ENCODE results near the gene NRF1. TPM values are rescaled to one million over a fixed set of nuclear protein-coding genes. Genes with fewer than 3 reads are reported as not detected.

The NRF1 gene
- total and polyA plus RNA-seq, 2 of the 8 experiments (the other 6 are each of a cell fraction or from before 2014, with no cell fraction given), result 18.2 to 21.4 TPM

DNA sequence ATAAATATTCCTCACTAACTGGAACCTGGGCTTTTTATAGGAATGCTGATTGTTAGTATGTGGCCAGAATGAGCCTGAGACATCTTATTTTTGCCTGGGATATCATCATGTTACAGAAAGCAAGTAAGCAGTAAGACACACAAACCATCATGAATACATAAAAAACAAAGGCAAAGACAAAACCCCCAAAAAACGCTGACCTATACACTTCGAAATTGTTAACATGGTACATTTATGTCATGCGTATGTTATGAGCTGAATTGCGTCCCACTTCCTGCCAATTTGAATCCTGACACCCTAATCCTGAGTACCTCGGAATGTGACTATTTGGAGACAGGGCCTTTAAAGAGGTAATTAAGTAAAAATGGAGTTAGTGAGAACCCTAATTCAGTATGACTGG, 12.3 kb upstream of the NRF1 start:
- no peak overlapping the region for H3K14ac ChIP-seq (ENCODE audit: insufficient read length)
- no peaks in the 10 kb centered on the region for H3K27me3 ChIP-seq (replicated peaks in 1 of 4; ENCODE audit: control insufficient read depth in 3 of 4, extremely low read depth in 1 of 4, insufficient read depth in 3 of 4, low read length in 3 of 4)
- no peak overlapping the region for H2BK120ac ChIP-seq (replicated peaks; ENCODE audit: low read depth, low read length)
- no peak overlapping the region for H2BK15ac ChIP-seq (ENCODE audit: low read length)
- no peak overlapping the region for H3K27ac ChIP-seq (ENCODE audit: low read depth, low read length)
- no peaks in the 10 kb centered on the region for H3K79me1 ChIP-seq (ENCODE audit: low read depth, low read length)
- no peak overlapping the region for H2BK5ac ChIP-seq (ENCODE audit: low read depth, low read length)
- no peak overlapping the region for H2BK12ac ChIP-seq (ENCODE audit: low read depth, low read length)
- H3K56ac ChIP-seq (replicated peaks; ENCODE audit: insufficient read length, low read depth, low read length), result no peak overlapping the region
- H3K9me3 ChIP-seq (ENCODE audit: insufficient read depth in 2 of 2, low read depth in 1 of 2, low read length in 1 of 2), result no peaks in the 10 kb centered on the region
- no peaks in the 10 kb centered on the region for H3K79me2 ChIP-seq (ENCODE audit: control insufficient read depth in 1 of 2, insufficient read depth in 2 of 2, low read length in 2 of 2)
- H4K8ac ChIP-seq (ENCODE audit: extremely low read depth, insufficient read depth, low read length), result no peak overlapping the region
- peaks cover 2% of the 10 kb centered on the region; the same call in 1 of the 2 replicates for H3K23me2 ChIP-seq (ENCODE audit: low read depth, low read length)
- no peak overlapping the region for H4K91ac ChIP-seq (replicated peaks; ENCODE audit: insufficient read length, low read length)
- DNase-seq (ENCODE audit: low read depth in 1 of 2, low spot score in 2 of 2), result no peak
- no peak overlapping the region for H2AFZ ChIP-seq (ENCODE audit: low read length)
- H3K4me3 ChIP-seq (ENCODE audit: extremely low read depth in 1 of 4, insufficient read depth in 2 of 4, low read depth in 3 of 4, low read length in 4 of 4), result no peak overlapping the region
- no peak overlapping the region for H3K4me2 ChIP-seq (ENCODE audit: insufficient read depth in 1 of 2, low read depth in 2 of 2, low read length in 2 of 2)
- no peaks in the 10 kb centered on the region; a peak in 1 of 7 replicates for H3K4me1 ChIP-seq (replicated peaks in 1 of 4; ENCODE audit: control insufficient read depth in 3 of 4, insufficient read depth in 4 of 4, low read length in 3 of 4)
- H3K4ac ChIP-seq (replicated peaks; ENCODE audit: insufficient read length, low read depth, low read length), result no peak overlapping the region
- H4K20me1 ChIP-seq (replicated peaks in 1 of 2; ENCODE audit: control insufficient read depth in 1 of 2, insufficient read depth in 2 of 2, low read length in 2 of 2), result no peaks in the 10 kb centered on the region
- ChIA-PET POLR2A (ENCODE audit: partially characterized antibody) (no interaction called here), CTCF (ENCODE audit: partially characterized antibody) (no interaction called here)
- no peak overlapping the region for H3K23ac ChIP-seq (ENCODE audit: insufficient read length)
- no peak overlapping the region for H4K5ac ChIP-seq (ENCODE audit: insufficient read length, low read depth, low read length)
- H2AK5ac ChIP-seq (ENCODE audit: low read depth, low read length), result no peak overlapping the region
- no peak overlapping the region for H2BK20ac ChIP-seq (ENCODE audit: low read length)
- no peak for FAIRE-seq
- no peaks in the 10 kb centered on the region for H3K36me3 ChIP-seq (ENCODE audit: control insufficient read depth in 2 of 4, insufficient read depth in 4 of 4, low read length in 3 of 4)
- WGBS, 2 experiments (ENCODE audit: extremely low coverage in 1 of 2, insufficient coverage in 1 of 2, insufficient read length in 1 of 2, insufficient replicate concordance in 2 of 2, low coverage in 1 of 2, low lambda C conversion rate in 2 of 2, missing lambda C conversion rate in 1 of 2), result 81% methylated on average over 5 of the region's 5 CpGs; no CpG with 5 or more reads in 1 of the 2 experiments
- H3K18ac ChIP-seq (ENCODE audit: extremely low read depth, low read length), result no peak overlapping the region
- no peak overlapping the region for H3K9ac ChIP-seq (replicated peaks in 1 of 4; ENCODE audit: extremely low read depth in 1 of 4, low read depth in 3 of 4, low read length in 3 of 4)
- TF ChIP-seq SP4 (IDR thresholded peaks at IDR 0.05; ENCODE audit: low read length) (no peak), SRF (IDR thresholded peaks at IDR 0.05; ENCODE audit: low read depth, low read length) (no peak), CBX8 (IDR thresholded peaks at IDR 0.05; ENCODE audit: borderline replicate concordance, low read depth, low read length) (no peak), RNF2 (IDR thresholded peaks at IDR 0.05; ENCODE audit: borderline replicate concordance, low read depth, low read length, missing control alignments, poor library complexity, severe bottlenecking) (no peak), JUN (IDR thresholded peaks at IDR 0.05; ENCODE audit: low read depth, low read length) (no peak), HDAC6 (IDR thresholded peaks at IDR 0.05; ENCODE audit: low read depth, low read length) (no peak), POLR2AphosphoS5 (IDR thresholded peaks at IDR 0.05; ENCODE audit: low read depth, low read length) (no peak), TCF12 (IDR thresholded peaks at IDR 0.05; ENCODE audit: low read depth, low read length) (no peak), NRF1 (IDR thresholded peaks at IDR 0.05; ENCODE audit: low read depth, low read length) (no peak), KDM1A (IDR thresholded peaks at IDR 0.05; ENCODE audit: borderline replicate concordance, low read length) (no peak)
- TF ChIP-seq, protein P1, sequence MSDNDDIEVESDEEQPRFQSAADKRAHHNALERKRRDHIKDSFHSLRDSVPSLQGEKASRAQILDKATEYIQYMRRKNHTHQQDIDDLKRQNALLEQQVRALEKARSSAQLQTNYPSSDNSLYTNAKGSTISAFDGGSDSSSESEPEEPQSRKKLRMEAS (IDR thresholded peaks at IDR 0.05), result no peak
- TF ChIP-seq, protein P2, sequence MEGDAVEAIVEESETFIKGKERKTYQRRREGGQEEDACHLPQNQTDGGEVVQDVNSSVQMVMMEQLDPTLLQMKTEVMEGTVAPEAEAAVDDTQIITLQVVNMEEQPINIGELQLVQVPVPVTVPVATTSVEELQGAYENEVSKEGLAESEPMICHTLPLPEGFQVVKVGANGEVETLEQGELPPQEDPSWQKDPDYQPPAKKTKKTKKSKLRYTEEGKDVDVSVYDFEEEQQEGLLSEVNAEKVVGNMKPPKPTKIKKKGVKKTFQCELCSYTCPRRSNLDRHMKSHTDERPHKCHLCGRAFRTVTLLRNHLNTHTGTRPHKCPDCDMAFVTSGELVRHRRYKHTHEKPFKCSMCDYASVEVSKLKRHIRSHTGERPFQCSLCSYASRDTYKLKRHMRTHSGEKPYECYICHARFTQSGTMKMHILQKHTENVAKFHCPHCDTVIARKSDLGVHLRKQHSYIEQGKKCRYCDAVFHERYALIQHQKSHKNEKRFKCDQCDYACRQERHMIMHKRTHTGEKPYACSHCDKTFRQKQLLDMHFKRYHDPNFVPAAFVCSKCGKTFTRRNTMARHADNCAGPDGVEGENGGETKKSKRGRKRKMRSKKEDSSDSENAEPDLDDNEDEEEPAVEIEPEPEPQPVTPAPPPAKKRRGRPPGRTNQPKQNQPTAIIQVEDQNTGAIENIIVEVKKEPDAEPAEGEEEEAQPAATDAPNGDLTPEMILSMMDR (IDR thresholded peaks at IDR 0.05; ENCODE audit: control extremely low read depth in 1 of 3, insufficient read depth in 1 of 3, low read depth in 1 of 3, low read length in 3 of 3), result no peak
